OCI-LY7 (cell line): ENCODE measurements around the gene CCDC92.

Experiments used
- EZH2phosphoT487 ChIP-seq: fragments of 200-600 bp; sonication (generic); IDR thresholded peaks from 2 replicates; pipeline ENCODE4 v1.6.1; 2018; ENCODE audit warnings: low read depth, borderline replicate concordance, mild to moderate bottlenecking, mixed run types, antibody characterized with exemption, low read length, moderate library complexity, mixed read lengths
- TF ChIP-seq, protein P1 (sequence below): fragments of 200-600 bp; sonication (generic); conservative IDR thresholded peaks from 2 replicates; pipeline ENCODE4 v1.5.1; 2014; ENCODE audit warnings: mild to moderate bottlenecking, antibody characterized with exemption, low read length, moderate library complexity, mixed read lengths

- TF ChIP-seq, protein P1, sequence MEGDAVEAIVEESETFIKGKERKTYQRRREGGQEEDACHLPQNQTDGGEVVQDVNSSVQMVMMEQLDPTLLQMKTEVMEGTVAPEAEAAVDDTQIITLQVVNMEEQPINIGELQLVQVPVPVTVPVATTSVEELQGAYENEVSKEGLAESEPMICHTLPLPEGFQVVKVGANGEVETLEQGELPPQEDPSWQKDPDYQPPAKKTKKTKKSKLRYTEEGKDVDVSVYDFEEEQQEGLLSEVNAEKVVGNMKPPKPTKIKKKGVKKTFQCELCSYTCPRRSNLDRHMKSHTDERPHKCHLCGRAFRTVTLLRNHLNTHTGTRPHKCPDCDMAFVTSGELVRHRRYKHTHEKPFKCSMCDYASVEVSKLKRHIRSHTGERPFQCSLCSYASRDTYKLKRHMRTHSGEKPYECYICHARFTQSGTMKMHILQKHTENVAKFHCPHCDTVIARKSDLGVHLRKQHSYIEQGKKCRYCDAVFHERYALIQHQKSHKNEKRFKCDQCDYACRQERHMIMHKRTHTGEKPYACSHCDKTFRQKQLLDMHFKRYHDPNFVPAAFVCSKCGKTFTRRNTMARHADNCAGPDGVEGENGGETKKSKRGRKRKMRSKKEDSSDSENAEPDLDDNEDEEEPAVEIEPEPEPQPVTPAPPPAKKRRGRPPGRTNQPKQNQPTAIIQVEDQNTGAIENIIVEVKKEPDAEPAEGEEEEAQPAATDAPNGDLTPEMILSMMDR: no peak
- TF ChIP-seq EZH2phosphoT487: no peak
Measured at GRCh38 chr12:123917337-123917850, 55.2 kb downstream of the CCDC92 start.
